IMR-90 (cell line): ENCODE data around the gene RAPH1.
"Not testable (repeated sequence)": the region's sequence is repeated elsewhere in the genome, so short reads cannot be mapped to it uniquely, and the experiment has no call there.

Source experiments
- CEBPB ChIP-seq: IDR thresholded peaks from 2 replicates; pipeline ENCODE4 v1.6.1; 2012; ENCODE audit warnings: low read depth, low read length, improper control_type of control experiment
- FOS ChIP-seq: fragments of 150-350 bp; IDR thresholded peaks from 2 replicates; pipeline ENCODE4 v1.6.1; 2016; ENCODE audit warnings: low read depth, low read length
- MAFK ChIP-seq: IDR thresholded peaks from 2 replicates; pipeline ENCODE4 v1.6.1; 2012; ENCODE audit warnings: low read depth, low read length, improper control_type of control experiment
- POLR2A ChIP-seq: IDR thresholded peaks from 2 replicates; pipeline ENCODE4 v1.6.1; 2012; ENCODE audit warnings: mild to moderate bottlenecking, low read depth, low read length
- RFX5 ChIP-seq: IDR thresholded peaks from 2 replicates; pipeline ENCODE4 v1.8.0; 2012; ENCODE audit warnings: low read depth, mild to moderate bottlenecking, low read length, moderate library complexity
- TF ChIP-seq, protein P1 (sequence below): conservative IDR thresholded peaks from 2 replicates; pipeline ENCODE4 v1.5.1; 2012; ENCODE audit warnings: mild to moderate bottlenecking, low read depth, low read length, improper control_type of control experiment

DNA sequence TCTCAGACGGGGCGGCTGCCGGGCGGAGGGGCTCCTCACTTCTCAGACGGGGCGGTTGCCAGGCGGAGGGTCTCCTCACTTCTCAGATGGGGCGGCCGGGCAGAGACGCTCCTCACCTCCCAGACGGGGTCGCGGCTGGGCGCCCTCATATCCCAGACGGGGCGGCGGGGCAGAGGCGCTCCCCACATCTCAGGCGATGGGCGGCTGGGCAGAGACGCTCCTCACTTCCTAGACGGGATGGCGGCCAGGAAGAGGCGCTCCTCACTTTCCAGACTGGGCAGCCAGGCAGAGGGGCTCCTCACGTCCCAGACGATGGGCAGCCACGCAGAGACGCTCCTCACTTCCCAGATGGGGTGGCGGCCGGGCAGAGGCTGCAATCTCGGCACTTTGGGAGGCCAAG lies 162.4 kb downstream of the RAPH1 start:
- not testable (repeated sequence) for TF ChIP-seq MAFK, FOS, CEBPB, RFX5, POLR2A
- TF ChIP-seq, protein P1, sequence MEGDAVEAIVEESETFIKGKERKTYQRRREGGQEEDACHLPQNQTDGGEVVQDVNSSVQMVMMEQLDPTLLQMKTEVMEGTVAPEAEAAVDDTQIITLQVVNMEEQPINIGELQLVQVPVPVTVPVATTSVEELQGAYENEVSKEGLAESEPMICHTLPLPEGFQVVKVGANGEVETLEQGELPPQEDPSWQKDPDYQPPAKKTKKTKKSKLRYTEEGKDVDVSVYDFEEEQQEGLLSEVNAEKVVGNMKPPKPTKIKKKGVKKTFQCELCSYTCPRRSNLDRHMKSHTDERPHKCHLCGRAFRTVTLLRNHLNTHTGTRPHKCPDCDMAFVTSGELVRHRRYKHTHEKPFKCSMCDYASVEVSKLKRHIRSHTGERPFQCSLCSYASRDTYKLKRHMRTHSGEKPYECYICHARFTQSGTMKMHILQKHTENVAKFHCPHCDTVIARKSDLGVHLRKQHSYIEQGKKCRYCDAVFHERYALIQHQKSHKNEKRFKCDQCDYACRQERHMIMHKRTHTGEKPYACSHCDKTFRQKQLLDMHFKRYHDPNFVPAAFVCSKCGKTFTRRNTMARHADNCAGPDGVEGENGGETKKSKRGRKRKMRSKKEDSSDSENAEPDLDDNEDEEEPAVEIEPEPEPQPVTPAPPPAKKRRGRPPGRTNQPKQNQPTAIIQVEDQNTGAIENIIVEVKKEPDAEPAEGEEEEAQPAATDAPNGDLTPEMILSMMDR, result not testable (repeated sequence)
